ENCODE data around the gene SMURF1. TPM values are rescaled to one million over a fixed set of nuclear protein-coding genes. Genes with fewer than 3 reads are reported as not detected.

The SMURF1 gene
- total RNA-seq, 6 experiments from 2014 or later: 17.8 to 23.4 (median 21.3) TPM

GRCh38 chr7:99086944-99087343, 57.0 kb downstream of the SMURF1 start:
- TF ChIP-seq CTCF (IDR thresholded peaks at IDR 0.05): no peak
- H3K27me3 Mint-ChIP-seq (ENCODE audit: insufficient read depth): peaks cover 1% of the 10 kb centered on the region; the same call in 1 of the 2 replicates
- no peaks in the 10 kb centered on the region for H3K9me3 Mint-ChIP-seq
- peaks cover 43% of the 10 kb centered on the region for H3K4me1 Mint-ChIP-seq (ENCODE audit: low read depth)
- H3K36me3 Mint-ChIP-seq (ENCODE audit: low read depth): peaks cover 29% of the 10 kb centered on the region
- no peak overlapping the region for H3K4me3 Mint-ChIP-seq
- H3K27ac Mint-ChIP-seq: no peak overlapping the region
- DNase-seq: no peak

- Mint-ChIP-seq H3K4me3 (no peak overlapping the region), H3K36me3 (ENCODE audit: low read depth) (peaks cover 29% of the 10 kb centered on the region), H3K27me3 (ENCODE audit: insufficient read depth) (peaks cover 1% of the 10 kb centered on the region; the same call in 1 of the 2 replicates), H3K9me3 (no peaks in the 10 kb centered on the region), H3K4me1 (ENCODE audit: low read depth) (peaks cover 39% of the 10 kb centered on the region), H3K27ac (no peak overlapping the region)
- no peak for TF ChIP-seq CTCF (IDR thresholded peaks at IDR 0.05)
- no peak for DNase-seq
Measured at GRCh38 chr7:99086532-99086931, 57.4 kb downstream of the SMURF1 start.

GRCh38 chr7:99083733-99084132, 60.2 kb downstream of the SMURF1 start:
- H3K4me1 Mint-ChIP-seq (ENCODE audit: low read depth): peaks cover 43% of the 10 kb centered on the region
- peaks cover 36% of the 10 kb centered on the region for H3K36me3 Mint-ChIP-seq (ENCODE audit: low read depth)
- no peak overlapping the region for H3K4me3 Mint-ChIP-seq
- H3K9me3 Mint-ChIP-seq: no peaks in the 10 kb centered on the region
- TF ChIP-seq CTCF (IDR thresholded peaks at IDR 0.05): no peak
- no peak for DNase-seq
- H3K27ac Mint-ChIP-seq: no peak overlapping the region
- H3K27me3 Mint-ChIP-seq (ENCODE audit: insufficient read depth): peaks cover 1% of the 10 kb centered on the region; the same call in 1 of the 2 replicates

GRCh38 chr7:99083068-99083651, 60.7 kb downstream of the SMURF1 start:
- no peaks in the 10 kb centered on the region for H3K9me3 Mint-ChIP-seq
- peaks cover 48% of the 10 kb centered on the region for H3K4me1 Mint-ChIP-seq (ENCODE audit: low read depth)
- H3K4me3 Mint-ChIP-seq: no peak overlapping the region; the same call in 1 of the 2 replicates
- peaks cover 1% of the 10 kb centered on the region; the same call in 1 of the 2 replicates for H3K27me3 Mint-ChIP-seq (ENCODE audit: insufficient read depth)
- peak overlapping the region; percentile 69 for H3K27ac Mint-ChIP-seq
- peaks cover 30% of the 10 kb centered on the region for H3K36me3 Mint-ChIP-seq (ENCODE audit: low read depth)
- DNase-seq: no peak
- no peak for TF ChIP-seq CTCF (IDR thresholded peaks at IDR 0.05)

- DNase-seq: no peak
- no peak for TF ChIP-seq CTCF (IDR thresholded peaks at IDR 0.05)
- H3K4me3 Mint-ChIP-seq: no peak overlapping the region
- H3K36me3 Mint-ChIP-seq (ENCODE audit: low read depth): peaks cover 22% of the 10 kb centered on the region
- peaks cover 55% of the 10 kb centered on the region for H3K4me1 Mint-ChIP-seq (ENCODE audit: low read depth)
- H3K27me3 Mint-ChIP-seq (ENCODE audit: insufficient read depth): peaks cover 3% of the 10 kb centered on the region; the same call in 1 of the 2 replicates
- no peaks in the 10 kb centered on the region for H3K9me3 Mint-ChIP-seq
- no peak overlapping the region; the same call in 1 of the 2 replicates for H3K27ac Mint-ChIP-seq
Measured at GRCh38 chr7:99080679-99081078, 63.2 kb downstream of the SMURF1 start.

Measured in HFFc6 (cell line).